ENCODE measurements around the gene NUP133. TPM values are rescaled to one million over a fixed set of nuclear protein-coding genes. Genes with fewer than 3 reads are reported as not detected.
"Not testable (repeated sequence)": the region's sequence is repeated elsewhere in the genome, so short reads cannot be mapped to it uniquely, and the experiment has no call there.

Gene NUP133
- total RNA-seq, 4 donors from 2014 or later: 21.9 to 31.6 (median 26.9) TPM

GRCh38 chr1:229407206-229408026, 100.7 kb downstream of the NUP133 start:
- intact Hi-C loops (cut with DNase I; ENCODE audit: low total_unique reads): no loop called here
- H3K4me3 ChIP-seq (ENCODE audit: low read depth, poor library complexity, severe bottlenecking): no peak overlapping the region

GRCh38 chr1:229406798-229407197, 101.3 kb downstream of the NUP133 start:
- no peak for DNase-seq (ENCODE audit: low spot score in 2 of 2)
- intact Hi-C loops (cut with DNase I; ENCODE audit: low total_unique reads): no loop called here
- H3K4me3 ChIP-seq (ENCODE audit: low read depth, poor library complexity, severe bottlenecking): no peak overlapping the region
- TF ChIP-seq CTCF (IDR thresholded peaks at IDR 0.05) (no peak), POLR2A (IDR thresholded peaks at IDR 0.05) (no peak)
- WGBS, 2 donors: 37 to 52% methylated on average over 10 of the region's 10 CpGs

More at GRCh38 chr1:229407206-229408026, 100.7 kb downstream of the NUP133 start:
- no peak for DNase-seq (ENCODE audit: low spot score in 2 of 2)
- no peak for TF ChIP-seq CTCF (IDR thresholded peaks at IDR 0.05)
- no peak for TF ChIP-seq POLR2A (IDR thresholded peaks at IDR 0.05)
- 14 to 19% methylated on average over 36 to 67 of the region's 68 CpGs for WGBS, 2 donors

- 86 to 88% methylated on average over 8 of the region's 8 CpGs for WGBS, 2 donors
- intact Hi-C loops (cut with DNase I; ENCODE audit: low total_unique reads): no loop called here
- TF ChIP-seq CTCF (IDR thresholded peaks at IDR 0.05) (no peak), POLR2A (IDR thresholded peaks at IDR 0.05) (no peak)
- no peak overlapping the region for H3K4me3 ChIP-seq (ENCODE audit: low read depth, poor library complexity, severe bottlenecking)
- DNase-seq (ENCODE audit: low spot score in 2 of 2): no peak
These were observed 104.6 kb downstream of the NUP133 start for GRCh38 chr1:229403573-229403972.

GRCh38 chr1:229402993-229403392, 105.1 kb downstream of the NUP133 start:
- TF ChIP-seq CTCF (IDR thresholded peaks at IDR 0.05) (no peak), POLR2A (IDR thresholded peaks at IDR 0.05) (no peak)
- WGBS, 2 donors: 57 to 62% methylated on average over 6 of the region's 6 CpGs
- intact Hi-C loops (cut with DNase I; ENCODE audit: low total_unique reads): no loop called here

GRCh38 chr1:229402329-229402728, 105.8 kb downstream of the NUP133 start:
- H3K4me3 ChIP-seq (ENCODE audit: low read depth, poor library complexity, severe bottlenecking); intact Hi-C loops (cut with DNase I; ENCODE audit: low total_unique reads); DNase-seq (ENCODE audit: low spot score in 2 of 2): not testable (repeated sequence)
- 80 to 88% methylated on average over 4 of the region's 4 CpGs for WGBS, 2 donors

More at GRCh38 chr1:229402993-229403392, 105.1 kb downstream of the NUP133 start:
- H3K4me3 ChIP-seq (ENCODE audit: low read depth, poor library complexity, severe bottlenecking): no peak overlapping the region
- no peak for DNase-seq (ENCODE audit: low spot score in 2 of 2)

- H3K4me3 ChIP-seq (ENCODE audit: low read depth, poor library complexity, severe bottlenecking): no peak overlapping the region
- TF ChIP-seq CTCF (IDR thresholded peaks at IDR 0.05) (no peak), POLR2A (IDR thresholded peaks at IDR 0.05) (no peak)
- no peak for DNase-seq (ENCODE audit: low spot score in 2 of 2)
- 48 to 50% methylated on average over 5 of the region's 5 CpGs for WGBS, 2 donors
- intact Hi-C loops (cut with DNase I; ENCODE audit: low total_unique reads): no loop called here
These were observed 110.4 kb downstream of the NUP133 start for GRCh38 chr1:229397762-229398161.

Measured in lower leg skin (tissue), 4 donors.